Stimulated activated CD4-positive, alpha-beta T cell treated with anti-CD3 and anti-CD28 coated beads, Interleukin-15, amount 100 ng/mL, for 24 hours (primary cell): Measurements from ENCODE around the gene PLB1.
A peak's percentile ranks its signal among the peaks of the same experiment; 100 is the strongest.
"Not testable (repeated sequence)": the region's sequence is repeated elsewhere in the genome, so short reads cannot be mapped to it uniquely, and the experiment has no call there.

Experiments
- DNase-seq: peaks from one replicate; pipeline ENCODE4 v3.0.0-alpha.2; 2020

PLB1 gene

GRCh38 chr2:28652217-28652616 is 156.4 kb downstream of the PLB1 start:
- DNase-seq, result no peak

DNA sequence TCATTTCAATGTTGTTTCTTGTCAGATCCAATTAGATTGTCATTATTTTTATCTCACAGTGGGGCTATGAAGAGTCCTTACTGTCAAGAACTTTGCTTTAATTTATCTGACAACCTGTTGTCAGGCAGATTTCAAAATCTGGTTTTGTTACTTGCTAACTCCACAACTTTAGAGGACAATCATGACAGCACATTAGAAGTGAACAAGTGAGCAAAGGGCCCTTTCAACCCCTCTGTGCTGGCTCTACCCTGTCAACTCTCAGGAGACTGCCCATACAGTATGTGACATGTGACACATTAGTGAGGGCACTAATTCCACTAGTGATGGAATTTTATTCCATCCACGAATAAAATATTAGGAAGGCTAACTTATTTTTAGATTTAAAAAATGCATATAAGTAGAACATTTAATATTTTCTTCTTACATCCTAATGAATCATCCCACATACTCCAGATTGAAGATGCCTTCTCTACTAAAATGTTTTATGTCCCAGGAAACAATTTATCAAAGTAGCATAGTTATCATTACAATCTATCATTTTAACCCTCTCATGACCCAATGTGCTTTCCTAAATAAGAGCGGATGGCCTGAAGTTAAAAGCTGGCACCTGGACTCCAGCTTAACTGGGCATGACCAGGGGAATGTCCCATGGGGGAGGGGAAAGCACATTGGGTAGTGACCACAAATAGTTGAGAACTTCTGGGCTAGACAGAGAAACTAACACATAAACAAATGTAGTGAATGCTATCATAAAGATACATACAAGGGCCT is 158.2 kb downstream of the PLB1 start:
- DNase-seq, result no peak

DNA sequence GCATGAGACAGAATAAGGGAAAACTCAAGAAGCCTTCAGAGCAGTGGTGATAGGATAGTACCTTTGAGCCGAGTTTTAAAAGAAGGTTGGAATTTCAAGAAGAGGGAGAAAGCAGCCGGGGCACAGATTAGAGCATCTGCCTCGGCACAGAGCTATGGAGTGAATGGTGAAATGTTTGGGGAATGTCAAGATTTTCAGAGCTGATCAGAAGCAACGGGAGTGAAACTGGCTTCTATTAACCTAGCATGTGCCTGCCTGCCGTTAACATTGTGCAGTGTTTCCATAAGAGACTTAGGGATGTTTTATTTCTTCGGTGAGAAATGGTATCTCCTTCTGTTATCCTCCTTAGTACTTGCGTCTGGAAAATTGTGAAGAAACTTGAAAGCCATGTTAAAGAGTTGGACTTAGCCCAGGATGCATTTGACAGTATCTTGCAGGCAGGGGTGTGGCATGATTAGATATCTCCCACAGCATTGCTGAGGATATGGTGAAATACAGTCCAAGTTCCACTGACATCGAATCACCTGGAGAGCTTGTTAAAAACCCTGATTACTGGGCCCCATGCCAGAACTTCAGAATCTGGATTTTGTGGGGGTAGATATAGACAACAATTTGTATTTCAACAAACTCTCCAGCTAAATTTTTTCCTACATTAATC is 158.9 kb downstream of the PLB1 start:
- DNase-seq, result no peak

- DNase-seq, result peak; percentile 39
These were observed 161.2 kb downstream of the PLB1 start for GRCh38 chr2:28656937-28657615.

DNA sequence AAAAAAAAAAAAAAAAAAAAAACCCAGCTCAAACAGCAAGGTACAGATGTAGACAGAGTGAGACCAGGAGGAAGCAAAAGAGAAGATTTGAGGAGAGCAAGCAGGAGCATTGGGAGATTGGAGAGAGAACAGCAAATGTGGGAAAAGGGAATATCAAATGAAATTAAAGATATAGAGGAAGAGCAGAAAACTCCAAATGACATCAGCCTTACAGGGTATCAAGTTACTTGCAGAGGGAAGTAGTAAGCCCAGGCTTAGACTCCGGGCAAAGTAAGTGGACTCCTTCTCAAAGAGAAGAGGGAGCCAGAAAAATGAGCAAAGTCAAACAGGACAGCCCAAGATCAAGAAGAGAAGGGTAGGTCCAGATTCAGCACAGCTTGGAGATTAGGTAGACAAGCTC is 162.5 kb downstream of the PLB1 start:
- no peak for DNase-seq

DNA sequence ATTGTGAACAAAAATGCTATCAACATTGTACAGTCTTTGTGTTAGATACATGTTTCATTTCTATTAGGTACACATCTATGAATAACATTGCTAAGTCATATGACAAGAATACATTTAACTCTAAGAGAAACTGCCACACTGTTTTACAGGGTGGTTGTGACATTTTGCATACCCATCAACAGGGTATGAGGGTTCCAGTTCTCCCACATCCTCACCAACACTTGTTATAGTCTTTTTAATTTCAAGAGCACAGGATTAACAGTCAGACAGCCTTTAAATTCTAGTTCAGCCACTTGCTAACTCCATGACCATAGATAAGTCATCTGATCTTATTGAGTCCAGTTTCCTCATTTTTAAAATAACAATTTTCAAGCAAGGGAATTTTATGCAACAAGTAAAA is 163.3 kb downstream of the PLB1 start:
- DNase-seq, result no peak

DNA sequence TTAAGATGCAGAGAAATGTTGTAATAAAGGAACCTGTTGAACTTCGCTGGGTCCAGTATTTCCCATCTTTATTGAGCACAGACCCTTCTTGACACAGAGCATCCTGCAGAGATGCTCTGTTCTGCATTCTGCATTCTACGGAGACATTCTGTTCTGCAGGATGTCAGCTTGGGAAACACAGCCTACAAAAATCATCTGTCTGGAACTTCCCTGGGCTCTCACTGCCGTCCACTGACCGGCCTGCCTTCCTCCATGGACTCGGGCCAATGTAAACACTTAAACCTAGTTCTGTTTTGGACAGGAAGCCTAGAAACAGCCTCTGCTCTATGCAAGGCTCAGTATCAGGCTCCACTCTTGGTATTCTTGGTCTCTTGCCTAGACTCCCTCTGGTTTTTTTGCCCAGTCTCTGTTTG is 165.7 kb downstream of the PLB1 start:
- DNase-seq, result no peak

DNA sequence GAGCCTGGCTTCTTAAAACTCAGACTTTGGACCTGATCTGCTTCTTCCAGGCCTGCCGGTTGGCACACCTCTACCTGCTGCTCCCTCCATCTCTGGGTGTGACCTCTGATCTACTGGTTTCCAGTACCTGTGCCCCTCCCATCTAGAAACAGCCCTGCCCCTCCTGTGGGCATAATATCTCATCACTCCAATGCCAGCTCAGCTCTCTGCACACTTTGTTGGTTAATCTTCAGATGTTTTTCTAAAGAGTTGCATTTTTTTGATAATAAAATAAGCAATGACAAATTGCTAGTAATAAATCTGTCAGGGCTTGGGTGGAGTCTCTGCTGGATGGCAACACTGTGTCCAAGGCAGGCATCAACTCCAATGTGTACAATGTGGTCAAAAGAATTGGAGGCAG is 166.2 kb downstream of the PLB1 start:
- no peak for DNase-seq

- DNase-seq, result no peak
These were observed 166.8 kb downstream of the PLB1 start for GRCh38 chr2:28662468-28663181.

- DNase-seq, result no peak
These were observed 167.5 kb downstream of the PLB1 start for GRCh38 chr2:28663359-28663758.

DNA sequence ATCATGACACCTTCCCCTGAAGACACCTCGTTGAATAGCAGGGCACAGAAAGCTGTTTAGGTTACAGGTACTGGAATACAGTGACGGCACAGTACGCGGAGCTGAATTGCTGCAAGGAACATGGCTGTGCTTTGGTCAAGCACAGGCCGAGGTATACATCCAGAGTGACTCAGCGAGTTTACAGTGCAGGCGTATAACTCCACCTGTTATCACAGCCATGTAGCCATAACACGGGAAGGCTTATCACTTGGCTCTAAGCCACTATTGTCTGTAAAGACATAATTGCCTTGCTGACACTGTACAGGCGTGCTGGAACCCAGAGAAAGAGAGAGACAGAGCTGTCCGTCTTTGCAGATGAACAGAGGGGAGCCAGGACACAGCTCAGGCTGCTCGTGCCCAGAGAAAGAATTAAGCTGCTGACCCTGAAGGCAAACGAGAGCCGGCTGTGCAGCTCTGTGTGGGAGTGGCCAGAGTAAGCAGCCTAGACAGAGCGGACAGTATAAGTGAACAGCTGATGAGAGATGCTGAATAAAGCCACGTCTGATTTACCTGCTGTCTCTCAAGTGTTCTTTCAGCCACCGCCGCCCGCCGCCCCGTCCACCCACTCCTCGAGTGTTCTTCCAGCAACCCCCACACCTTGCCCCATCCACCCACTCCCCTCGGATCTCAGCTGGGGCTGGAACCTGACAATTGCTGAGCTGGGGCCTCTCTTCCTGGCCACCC is 168.4 kb downstream of the PLB1 start:
- no peak for DNase-seq

GRCh38 chr2:28665041-28665704 is 169.3 kb downstream of the PLB1 start:
- no peak for DNase-seq

GRCh38 chr2:28665811-28666377 is 170.0 kb downstream of the PLB1 start:
- not testable (repeated sequence) for DNase-seq

DNA sequence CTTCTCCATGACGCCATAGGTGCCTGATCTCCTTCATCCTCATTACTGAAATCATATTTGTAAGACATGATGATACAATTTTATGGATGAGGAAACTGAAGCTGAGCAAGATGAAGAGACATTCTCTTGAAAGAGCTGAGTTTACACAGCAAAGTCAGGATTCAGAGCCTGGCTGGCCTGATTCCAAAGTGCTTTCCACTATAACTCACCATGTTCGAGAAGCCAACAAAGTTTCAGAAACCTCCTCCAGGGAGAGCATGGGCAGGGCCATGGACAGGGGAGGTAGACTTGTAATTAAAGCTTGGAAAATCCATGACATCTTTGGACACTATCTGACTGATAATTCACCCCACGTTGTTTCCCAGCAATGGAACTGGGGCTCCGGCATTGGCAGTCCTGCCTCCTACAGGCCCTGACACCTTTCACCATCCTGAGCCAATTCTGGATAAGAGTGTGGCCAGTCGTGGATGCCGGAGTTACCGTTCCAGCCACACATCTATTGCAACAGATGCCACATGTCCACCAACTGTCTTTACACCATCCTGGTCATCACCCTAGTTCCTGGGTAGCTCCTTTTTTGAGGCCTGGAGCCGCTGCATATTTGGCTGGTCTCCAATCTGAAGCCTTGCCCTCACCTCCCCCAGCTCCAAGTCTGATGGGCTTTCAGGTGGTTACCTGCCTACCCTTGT is 170.8 kb downstream of the PLB1 start:
- DNase-seq, result no peak

GRCh38 chr2:28667261-28667660 is 171.4 kb downstream of the PLB1 start:
- no peak for DNase-seq

DNA sequence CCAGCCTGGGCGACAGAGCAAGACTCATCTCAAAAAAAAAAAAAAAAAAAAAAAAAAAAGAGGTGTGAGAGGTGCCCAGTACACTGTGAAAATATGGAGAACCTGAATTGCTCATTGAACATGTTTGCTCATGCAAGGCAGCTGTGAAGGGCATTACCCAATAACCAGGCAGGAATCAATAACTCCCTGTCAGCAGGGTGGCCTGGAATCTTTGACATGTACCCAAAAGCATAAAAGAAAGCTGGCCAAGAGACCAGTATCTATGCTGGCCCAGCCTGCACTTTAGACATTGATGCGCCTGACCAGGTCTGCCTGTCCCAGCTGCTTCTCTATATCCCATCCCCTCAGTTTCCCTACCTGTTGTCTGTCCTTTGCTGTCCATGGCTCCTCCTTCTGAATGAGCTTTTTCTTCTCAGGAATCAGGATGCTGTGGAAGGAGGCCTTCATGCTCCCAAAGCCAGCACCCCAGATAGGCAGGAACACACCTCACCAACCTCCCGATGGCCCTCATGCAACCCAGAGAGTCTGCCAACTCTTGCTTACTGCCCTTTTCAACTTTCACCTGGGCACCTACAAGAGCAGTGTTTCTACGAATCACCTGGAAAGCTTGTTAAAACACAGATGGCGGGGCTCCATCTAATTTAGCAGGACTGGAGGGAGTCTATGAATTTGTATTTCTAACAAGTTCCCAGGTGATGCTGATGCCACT is 172.4 kb downstream of the PLB1 start:
- DNase-seq, result no peak

DNA sequence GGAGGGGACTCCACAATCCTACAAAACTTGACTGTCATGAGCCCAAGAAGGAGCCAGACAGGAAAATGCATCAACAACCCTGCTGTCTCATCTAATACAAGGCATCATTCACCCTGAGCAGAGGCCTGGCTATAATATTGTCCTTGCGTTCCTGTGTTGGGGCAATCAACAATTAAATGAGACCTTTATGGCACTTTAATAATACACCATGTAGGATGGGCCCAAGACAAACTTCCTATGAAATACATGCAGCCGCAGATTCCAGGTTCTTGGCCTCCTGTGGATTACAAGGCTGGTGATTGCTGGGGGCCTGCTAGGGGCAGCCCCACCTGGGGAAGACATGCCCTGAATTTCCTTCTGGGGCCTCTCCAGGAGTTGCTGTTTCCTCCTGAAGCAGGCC is 173.0 kb downstream of the PLB1 start:
- DNase-seq, result no peak

- no peak for DNase-seq
These were observed 175.0 kb downstream of the PLB1 start for GRCh38 chr2:28670856-28671255.

GRCh38 chr2:28673338-28673737 is 177.5 kb downstream of the PLB1 start:
- DNase-seq, result no peak

- DNase-seq, result no peak
These were observed 178.3 kb downstream of the PLB1 start for GRCh38 chr2:28674062-28674712.
